ENCODE data around the gene DCDC2.
"Not testable (repeated sequence)": the region's sequence is repeated elsewhere in the genome, so short reads cannot be mapped to it uniquely, and the experiment has no call there.

DCDC2 gene
- total RNA-seq: 0.29 to 6.3 (median 2.7) reads per million in 18 experiments

DNA sequence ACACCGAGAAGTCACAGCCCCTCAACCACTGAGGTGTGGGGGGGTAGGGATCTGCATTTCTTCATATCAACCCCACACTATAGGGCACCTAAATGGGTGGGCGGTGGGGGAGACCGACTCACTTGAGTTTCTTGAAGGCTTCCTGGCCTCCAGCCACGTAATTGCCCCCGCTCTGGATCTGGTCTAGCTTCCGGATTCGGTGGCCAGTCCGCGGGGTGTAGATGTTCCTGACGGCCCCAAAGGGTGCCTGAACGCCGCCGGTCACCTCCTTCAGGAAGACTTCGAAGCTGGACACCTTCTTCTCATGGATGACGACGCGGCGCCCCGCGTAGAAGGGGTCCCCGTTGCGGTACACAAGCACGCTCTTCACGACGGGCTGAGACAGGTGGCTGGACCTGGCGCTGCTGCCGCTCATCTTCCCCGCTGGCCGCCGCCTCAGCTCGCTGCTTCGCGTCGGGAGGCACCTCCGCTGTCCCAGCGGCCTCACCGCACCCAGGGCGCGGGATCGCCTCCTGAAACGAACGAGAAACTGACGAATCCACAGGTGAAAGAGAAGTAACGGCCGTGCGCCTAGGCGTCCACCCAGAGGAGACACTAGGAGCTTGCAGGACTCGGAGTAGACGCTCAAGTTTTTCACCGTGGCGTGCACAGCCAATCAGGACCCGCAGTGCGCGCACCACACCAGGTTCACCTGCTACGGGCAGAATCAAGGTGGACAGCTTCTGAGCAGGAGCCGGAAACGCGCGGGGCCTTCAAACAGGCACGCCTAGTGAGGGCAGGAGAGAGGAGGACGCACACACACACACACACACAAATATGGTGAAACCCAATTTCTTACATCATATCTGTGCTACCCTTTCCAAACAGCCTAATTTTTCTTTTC, at the start of gene DCDC2:
Gene DCDC2, minus strand, starts transcription at position 724 of the 883 bp plus-strand sequence. Its CDS starts 309 bp downstream, at position 415.
- no peak for DNase-seq

DNA sequence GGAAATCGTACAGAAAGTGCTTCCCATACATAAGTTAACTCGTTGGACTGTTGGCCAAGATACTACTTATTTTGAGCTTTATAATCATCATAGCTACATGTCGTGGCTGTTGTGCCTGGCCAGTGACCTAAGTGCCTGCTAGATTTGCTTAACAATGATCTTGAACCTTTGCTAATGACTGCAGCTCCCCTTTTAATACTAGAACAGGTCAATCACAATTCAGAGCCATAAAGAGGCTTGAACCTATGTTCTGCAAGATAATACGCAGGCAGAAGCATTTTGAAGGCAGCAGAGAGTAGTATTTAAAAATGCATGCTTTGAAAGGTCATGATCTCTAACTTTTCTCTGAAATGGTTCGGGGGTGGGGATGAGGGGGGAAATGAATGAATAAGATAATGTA, 47.4 kb upstream of the DCDC2 start:
- no peak for DNase-seq

DNA sequence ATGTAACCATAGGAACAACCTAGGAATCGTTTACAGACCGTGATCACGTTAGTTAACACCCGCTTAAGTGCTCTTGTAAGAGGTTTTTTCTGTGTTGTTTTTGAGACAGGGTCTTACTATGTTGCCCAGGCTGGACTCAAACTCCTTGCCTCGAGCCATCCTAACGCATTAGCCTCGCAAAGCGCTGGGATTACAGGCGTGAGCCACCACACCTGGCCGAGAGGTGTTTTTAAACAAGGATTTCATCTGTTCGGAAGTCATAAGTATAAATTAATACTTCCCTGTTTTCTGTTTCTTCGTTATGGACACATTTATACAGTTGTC, 45.6 kb upstream of the DCDC2 start:
- DNase-seq: no peak

DNA sequence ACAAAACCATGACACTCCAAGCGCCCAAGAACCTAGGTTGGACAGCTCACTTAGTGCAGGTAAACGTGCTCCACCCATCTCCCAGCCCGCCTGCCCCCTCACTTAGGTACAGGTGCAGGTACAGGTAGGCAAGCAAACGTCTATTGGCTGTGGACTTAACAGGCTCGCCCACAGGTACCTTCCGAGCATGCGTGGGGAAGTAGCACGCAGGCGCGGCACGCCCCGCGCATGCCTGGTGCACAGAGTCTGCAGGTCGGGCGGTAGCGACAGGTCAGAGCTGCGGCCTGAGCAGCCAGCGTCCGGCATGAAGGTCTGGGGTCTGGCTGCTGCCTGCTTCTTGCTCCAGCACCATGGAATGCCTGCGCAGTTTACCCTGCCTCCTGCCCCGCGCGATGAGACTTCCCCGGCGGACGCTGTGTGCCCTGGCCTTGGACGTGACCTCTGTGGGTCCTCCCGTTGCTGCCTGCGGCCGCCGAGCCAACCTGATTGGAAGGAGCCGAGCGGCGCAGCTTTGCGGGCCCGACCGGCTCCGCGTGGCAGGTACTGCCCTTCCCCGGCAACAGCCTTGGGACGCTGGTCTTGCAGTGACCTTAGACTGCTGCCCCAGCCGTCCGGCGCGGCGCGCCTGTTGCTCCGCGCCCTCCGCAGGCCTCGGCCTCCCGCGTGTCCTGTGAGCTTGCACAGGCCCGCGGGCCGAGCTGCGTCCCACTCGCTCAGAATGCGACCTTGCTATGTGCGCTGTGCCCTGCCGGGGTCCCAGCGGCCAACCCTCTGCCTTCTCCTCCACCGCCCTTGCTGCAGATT, 45.0 kb upstream of the DCDC2 start, which contains the start of gene MRS2:
Gene MRS2, plus strand, starts transcription at position 240 of the 804 bp plus-strand sequence. Its CDS starts 111 bp downstream, at position 351.
- DNase-seq: peak; percentile 76 to 90

DNA sequence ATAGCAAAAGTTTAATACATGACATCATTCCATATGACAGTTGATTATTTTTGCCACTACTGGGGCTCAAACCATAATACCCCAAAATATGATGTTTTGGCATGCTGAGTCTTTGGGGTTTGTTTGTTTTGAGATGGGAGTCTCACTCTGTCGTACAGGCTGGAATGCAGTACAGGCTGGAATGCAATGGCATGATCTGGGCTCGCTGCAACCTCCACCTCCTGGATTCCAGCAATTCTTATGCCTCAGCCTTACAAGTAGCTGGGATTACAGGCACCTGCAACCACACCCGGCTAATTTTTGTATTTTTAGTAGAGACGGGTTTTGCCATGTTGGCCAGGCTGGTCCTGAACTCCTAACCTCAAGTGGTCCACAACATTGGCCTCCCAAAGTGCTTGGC, 43.6 kb upstream of the DCDC2 start:
- no peak for DNase-seq

DNA sequence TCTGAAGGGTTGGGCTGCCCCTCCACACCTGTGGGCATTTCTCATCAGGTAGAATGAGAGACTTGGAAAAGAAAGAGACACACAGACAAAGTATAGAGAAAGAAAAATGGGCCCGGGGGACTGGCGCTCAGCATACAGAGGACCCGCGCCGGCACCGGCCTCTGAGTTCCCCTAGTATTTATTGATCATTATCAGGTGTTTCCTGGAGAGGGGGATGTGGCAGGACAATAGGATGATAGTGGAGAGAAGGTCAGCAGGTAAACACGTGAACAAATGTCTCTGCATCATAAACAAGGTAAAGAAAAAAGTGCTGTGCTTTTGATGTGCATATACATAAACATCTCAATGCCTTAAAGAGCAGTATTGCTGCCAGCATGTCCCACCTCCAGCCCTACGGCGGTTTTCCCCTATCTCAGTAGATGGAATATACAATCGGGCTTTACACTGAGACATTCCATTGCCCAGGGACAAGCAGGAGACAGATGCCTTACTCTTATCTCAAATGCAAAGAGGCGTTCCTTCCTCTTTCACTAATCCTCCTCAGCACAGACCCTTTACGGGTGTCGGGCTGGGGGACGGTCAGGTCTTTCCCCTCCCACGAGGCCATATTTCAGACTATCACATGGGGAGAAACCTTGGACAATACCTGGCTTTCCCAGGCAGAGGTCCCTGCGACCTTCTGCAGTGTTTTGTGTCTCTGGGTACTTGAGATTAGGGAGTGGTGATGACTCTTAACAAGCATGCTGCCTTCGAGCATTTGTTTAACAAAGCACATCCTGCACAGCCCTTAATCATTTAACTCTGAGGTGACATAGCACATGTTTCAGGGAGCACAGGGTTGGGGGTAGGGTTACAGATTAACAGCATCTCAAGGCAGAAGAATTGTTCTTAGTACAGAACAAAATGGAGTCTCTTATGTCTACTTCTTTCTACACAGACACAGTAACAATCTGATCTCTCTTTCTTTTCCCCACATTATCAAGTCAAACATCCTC, 42.5 kb upstream of the DCDC2 start:
- DNase-seq: not testable (repeated sequence)

DNA sequence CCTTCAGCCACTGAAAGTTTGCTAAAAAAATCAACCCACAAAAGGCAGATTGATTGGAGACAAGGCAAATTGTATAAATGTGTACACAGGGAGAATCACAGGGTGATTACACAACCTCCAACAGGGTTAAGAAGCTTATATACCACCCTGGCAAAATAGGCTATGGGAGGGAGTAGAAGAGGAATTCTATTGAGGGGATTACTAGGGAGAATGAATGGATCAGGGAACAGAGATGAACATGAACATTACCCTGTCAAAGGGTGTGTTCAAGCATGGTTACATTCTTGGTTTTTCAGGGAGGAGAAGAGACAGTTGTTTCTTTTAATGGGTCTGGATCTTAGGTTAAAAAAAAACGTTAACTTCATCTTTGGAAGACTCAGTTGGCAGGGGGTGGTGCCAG, 39.8 kb upstream of the DCDC2 start:
- DNase-seq: peak; percentile 18 to 43

DNA sequence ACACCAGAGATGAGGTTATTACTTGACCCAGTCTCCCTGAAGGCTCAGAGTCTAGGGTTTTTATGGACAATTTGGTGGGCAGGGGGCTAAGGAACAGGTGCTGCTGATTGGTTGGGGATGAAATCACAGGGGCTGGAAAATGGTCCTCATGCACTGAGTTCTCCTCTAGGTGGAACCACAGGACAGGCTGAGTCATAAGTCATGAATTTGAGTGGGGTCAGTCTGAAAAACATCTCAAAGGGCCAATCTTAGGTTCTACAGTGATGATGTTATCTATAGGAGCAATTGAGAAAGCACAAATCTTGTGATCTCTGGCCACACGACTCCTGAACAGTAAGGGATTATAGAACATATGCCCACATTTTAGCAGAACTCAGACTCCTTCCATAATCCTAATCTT, 39.0 kb upstream of the DCDC2 start:
- DNase-seq: peak; percentile 59 to 74

DNA sequence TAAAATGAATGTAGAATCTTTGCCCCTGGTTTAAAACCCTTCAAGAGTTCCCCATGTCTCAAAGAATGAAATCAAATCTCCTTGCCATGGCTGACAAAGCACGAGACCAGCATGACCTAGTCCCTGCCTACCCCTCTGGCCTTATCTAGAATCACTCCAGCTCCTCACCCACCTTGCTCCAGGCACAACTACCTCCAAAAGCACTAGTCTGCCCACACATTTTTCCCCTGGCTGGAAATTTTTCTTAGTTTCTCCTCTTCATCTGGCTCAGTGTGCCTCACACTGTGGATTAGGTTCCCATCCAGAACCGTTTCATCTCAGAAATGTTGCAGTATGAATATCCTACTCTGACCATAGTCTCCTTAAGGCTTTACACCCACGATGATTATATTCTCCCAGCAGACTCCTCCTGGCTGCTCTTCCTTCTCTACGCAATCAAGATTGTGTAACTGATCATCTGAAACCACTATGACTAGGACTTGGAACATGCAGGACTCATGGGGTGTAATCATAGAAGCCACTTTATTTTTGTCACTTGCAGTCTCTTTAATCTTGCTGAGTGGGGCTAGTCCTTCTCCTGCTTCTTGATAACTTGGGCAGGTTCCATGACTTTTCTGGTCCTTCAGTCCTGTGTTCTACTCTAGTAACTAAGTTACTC, 37.0 kb upstream of the DCDC2 start:
- peak; percentile 91 to 92 for DNase-seq

DNA sequence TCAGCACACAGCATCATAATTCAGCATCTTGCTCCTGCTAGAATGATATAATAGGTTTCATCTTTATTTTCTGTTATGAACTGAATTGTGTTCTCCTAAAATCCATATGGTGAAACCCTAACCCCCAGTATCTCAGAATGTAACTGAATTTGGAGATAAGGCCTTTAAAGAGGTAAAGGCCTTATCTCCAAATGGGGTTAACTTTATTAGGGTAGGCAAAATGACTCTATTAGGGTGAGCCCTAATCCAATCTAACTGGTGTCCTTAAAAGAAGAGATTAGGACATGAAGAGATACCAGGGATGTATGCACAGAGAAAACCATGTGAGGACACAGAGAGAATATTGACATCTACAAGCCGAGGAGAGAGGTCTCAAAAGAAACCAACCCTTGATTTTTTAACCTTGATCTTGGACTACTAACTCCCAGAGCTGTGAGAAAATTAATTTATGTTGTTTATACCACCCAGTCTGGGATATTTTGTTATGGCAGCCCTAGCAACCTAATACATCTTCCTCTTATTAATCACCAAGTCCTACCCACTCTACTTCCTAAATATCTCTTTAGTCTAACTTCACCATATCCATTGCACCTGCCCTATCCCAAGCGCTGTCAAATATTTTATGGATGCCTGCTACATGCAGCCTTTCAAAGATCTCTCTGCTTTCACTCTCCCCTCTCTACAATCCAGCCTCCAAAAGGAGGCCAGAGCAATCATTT, 36.4 kb upstream of the DCDC2 start:
- peak; percentile 34 to 37 for DNase-seq

DNA sequence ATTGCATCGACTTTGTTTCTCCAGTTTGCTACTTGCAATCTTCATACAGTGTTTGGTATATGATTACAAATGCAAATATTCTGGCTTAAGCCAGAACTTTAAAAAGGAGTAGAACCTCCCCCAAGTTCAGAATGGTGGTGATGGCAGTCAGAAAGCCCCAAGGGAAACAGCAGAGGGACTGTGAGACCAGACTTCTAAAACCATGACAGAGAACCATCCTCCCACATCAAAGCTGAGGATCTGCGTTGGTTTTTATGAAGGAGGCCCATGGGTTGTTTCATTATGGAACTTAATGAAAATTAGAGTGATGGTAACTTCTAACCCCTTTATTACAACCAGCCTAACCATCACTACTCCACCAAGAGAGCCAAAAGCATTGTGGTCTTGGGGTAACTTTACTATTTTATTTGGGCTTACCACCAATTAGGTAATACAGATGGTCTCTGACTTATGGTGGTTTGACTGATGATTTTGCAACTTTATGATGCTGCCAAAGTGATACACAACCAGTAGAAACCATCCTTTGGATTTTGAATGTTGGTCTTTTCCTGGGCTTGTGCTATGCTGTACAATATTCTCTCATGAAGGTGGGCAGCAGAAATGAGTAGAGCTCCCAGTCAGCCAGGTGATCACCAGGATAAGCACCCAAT, 34.0 kb upstream of the DCDC2 start:
- no peak for DNase-seq

DNA sequence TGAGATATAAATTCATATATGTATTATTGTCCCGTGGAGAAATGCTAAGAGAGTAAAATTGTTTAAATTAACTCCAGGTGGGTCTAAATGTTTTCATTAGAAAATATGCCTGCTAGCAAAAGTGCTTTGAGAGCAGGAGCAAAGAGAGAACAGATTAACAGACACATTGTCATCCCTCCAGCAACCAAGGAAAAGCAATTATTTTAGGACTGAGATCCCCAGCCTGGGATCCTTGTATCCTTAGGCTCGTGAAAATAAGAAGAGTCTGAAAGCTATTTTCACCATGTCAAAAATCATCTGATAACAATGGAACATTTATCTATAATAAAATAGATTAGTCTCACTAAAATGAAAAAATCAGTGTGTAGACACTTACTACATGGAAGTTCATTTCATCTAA, 33.3 kb upstream of the DCDC2 start:
- no peak for DNase-seq

DNA sequence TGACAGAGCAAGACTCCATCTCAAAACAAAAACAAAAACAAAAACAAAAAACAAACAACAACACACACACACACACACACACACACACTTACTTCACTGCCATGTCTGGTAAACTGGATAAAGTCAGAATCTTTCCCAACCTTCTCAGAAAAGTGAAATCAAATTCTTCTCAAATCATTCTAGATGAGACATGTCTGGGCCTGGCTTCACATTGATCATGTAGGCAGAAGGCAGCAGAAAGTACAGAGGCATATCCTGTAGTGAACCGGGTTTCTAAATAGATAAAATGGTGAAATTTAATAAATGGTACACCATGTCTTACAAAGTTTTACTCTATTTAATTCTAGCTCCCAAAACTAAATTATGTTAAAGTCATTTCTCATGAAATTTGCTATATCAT, 30.0 kb upstream of the DCDC2 start:
- no peak for DNase-seq

DNA sequence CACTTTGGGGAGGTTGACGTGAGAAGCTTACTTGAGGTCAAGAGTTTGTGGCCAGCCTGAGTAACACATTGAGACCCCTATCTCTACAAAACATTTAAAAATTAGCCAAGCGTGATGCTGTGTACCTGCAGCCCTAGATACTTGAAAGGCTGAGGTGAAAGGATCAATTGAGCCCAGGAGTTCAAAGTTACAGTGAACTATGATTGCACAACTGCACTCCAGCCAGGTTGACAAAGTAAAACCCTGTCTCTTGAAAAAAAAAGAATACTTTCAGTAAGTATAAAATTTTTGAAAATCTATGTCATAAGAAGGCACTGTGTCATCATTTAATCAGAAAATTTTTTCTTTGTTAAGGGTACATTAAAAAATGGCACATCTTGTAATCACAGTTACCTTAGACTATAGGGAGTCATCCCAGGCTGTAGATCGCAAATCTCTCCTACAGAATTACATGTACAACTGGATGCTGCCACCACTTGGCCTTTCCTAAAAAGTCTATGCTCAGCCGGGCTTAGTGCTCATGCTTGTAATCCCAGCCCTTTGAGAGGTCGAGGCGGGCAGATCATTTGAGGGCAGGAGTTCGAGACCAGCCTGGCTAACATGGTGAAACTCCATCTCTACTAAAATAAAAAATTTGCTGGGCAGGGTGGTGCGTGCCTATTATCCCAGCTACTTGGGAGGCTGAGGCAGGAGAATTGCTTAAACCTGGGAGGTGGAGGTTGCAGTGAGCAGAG, 27.8 kb upstream of the DCDC2 start:
- no peak for DNase-seq

DNA sequence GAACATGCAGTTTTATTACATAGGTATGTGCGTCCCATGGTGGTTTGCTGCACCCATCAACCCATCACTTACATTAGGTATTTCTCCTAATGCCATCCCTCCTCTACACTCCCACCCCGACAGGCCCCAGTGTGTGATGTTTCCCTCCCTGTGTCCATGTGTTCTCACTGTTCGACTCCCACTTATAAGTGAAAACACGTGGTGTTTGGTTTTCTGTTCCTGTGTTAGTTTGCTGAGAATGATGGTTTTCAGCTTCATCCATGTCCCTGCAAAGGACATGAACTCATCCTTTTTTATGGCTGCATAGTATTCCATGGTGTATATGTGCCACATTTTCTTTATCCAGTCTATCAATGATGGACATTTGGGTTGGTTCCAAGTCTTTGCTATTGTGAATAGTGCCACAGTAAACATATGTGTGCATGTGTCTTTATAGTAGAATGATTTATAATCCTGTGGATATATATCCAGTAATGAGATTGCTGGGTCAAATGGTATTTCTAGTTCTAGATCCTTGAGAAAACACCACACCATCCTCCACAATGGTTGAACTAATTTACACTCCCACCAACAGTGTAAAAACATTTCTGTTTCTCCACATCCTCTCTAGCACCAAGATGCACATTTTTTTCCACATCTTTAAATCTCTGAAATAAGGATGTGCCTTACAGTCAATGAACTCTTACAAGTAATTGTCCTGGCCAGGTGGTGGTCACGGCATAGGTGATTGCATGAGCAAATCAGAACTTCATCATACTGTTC, 26.7 kb upstream of the DCDC2 start:
- not testable (repeated sequence) for DNase-seq

DNA sequence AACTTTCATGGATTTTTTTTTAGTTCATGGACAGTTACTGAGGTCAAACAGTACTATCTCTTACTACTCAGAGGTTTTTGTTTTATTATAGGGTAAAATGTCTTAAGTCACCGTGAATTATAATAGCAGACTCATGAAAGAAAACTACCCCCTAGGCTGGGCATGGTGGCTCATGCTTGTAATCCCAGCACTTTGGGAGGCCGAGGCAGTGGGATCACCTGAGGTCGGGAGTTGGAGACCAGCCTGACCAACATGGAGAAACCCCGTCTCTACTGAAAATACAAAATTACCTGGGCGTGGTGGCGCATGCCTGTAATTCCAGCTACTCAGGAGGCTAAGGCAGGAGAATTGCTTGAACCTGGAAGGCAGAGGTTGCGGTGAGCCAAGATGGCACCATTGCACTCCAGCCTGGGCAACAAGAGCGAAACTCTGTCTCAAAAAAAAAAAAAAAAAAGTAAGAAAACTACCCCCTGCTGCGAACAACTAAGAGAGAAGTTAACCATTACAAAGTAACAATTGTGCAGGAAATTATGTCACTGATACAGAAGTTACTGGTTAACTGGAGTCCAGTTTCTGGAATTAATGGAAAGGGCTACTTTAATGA, 25.1 kb upstream of the DCDC2 start:
- DNase-seq: not testable (repeated sequence)

DNA sequence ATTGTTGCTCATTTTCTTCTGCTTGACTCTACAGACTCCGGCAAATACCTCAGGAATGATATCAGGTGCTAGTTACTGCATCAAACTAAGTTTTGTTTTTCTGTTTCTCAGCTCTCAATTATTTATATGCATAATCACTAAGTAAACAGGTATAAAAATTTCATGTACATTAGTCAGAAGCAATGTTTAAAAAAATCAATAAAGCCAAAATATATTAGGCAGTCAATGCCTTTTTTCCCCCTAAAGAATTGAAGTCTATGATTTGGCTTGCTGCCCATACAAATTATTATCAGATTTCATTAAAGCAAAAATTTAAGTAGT, 24.3 kb upstream of the DCDC2 start:
- DNase-seq: no peak

DNA sequence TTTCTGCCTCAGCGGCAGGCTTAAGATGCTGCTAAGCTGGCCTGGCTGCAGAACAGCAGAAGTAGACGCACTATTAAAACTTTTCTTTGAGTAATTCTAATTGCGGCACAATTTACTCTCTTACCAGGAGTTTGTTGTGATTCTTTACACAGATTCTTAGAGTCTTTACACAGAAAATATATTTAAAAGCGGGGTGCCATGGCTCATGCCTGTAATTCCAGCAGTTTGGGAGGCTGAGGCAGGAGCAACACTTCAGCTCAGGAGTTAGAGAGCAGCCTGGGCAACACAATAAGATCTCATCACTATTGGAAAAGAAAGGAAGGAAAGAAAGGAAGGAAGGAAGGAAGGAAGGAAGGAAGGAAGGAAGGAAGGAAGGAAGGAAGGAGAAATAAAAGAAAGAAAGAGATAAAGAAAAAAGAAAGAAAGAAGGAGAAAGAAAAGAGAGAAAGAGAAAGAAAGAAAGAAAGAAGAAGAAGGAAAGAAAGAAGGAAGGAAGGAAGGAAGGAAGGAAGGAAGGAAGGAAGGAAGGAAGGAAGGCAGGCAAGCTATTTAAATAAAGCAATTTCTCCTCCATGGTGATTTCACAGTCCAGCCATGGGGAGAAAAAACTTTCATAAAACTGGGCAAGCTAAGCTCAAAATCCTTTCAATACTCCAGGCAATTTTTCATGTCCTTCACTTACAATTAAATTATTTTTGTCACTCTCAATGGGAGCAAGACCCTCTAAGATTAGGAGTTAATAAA, 23.8 kb upstream of the DCDC2 start:
- DNase-seq: no peak
